Hematopoietic multipotent progenitor cell treated with erythropoietin and hydrocortisone succinate and interleukin-3 and kit ligand, for 17 days (in vitro differentiated cells): ENCODE measurements around the gene C10orf90.

Source experiments
- DNase-seq: peaks from one replicate; pipeline ENCODE4 v3.0.0-alpha.2; 2015; ENCODE audit warnings: low spot score

Gene C10orf90

DNA sequence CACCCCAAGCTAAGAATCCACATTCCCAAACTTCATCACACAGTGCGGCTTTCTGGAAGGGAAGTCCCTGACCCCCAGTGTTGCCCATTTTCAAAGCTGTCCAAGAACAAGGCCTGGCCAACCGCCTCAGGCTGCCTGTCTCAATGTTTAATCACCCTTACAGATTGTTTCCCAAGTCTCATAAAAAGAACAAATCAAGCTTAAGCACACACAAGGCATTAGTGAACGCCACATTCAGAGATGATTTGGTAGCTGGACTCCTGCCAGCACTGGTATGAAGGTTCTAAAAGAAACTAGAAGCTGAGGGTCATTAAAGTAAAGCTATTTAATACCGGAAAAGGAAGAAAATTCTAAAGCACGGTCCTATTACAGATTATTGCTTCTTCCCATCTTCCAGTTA is 35.6 kb downstream of the C10orf90 start:
- DNase-seq = no peak

DNA sequence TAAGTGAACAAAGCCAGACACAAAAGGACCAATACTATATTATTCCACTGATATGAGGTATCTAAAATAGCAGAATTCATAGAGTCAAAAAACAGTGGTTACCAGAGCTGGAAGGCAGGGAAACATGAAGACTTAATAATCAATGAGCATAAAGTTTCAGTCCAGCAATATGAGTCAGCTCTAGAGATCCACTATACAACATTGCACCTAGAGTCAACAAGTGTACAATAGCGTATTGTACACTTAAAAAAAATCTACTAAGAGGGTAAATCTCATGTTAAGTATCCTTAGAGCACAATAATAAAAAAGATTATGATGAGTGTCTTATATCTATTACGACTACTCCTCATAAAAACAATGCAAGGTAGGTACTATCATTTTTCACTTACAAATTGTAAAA is 36.1 kb downstream of the C10orf90 start:
- DNase-seq = no peak

DNA sequence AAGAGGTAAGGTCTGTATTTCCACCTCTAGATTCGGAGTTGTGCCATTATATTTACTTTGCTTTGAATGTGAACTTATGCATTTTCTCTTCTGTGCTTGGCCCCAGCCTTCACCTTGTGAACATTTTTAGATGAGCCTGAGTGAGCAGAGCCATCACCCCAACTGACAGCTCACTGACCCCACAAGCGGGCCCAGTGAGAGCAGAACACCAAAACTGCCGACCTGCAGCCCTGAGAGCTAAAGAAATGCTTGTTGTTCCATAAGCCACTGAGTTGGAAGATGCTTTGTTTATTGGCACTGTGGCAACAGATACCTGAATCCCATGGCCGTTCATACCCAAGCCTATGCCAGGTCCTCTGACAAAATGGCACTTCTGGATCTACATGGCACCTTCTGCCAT is 37.8 kb downstream of the C10orf90 start:
- no peak for DNase-seq

DNA sequence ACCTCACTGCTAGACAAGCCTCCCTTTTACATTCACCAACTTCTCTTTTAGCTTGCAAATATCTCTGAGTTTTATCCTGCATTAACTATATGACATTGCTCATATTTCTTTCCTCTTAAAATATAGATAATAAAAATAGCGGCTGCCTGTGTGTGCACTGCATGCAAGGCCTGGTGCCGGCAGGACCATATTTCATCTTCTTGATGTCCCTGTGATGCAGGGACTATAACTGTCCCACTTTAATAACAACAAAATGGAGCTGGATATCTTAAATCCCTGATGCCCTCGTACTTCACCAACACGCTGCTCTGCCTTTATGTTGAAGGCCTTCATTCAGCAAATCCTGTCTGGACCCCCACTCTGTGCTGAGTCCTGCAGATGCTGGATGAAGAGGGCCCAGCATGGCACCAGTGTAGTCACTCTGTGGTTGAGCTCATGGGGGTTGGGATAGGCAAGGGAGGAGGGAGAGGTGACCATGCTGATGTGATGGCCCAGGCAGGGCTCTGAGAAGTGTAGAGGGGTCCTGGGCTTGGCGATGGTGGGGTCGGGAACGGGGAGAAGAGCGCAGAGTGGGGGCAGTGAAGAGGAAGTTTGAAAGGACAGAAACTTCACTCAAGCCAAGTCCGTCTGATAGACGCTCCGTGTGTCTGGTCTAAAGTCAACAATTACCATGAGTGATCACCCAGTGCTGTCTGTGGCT is 40.4 kb downstream of the C10orf90 start:
- no peak for DNase-seq

DNA sequence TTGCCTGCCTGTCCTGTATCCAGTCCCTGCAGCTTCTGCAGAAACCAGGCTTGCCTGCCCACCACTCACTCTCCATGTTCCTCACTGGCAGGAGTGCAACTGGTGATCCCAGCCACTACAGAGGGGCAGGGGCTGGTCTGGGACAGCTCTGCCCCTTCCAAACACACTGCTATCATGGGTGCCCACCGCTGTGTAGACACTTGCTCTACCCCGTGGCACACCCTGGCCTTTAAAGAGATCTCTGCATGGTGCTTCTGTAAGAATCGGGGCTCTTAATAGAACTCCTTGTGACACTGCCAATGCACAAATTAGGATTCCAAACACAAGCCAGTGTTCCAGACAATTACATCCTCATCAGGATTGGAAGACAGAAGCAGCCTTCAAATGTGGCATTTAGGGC is 41.7 kb downstream of the C10orf90 start:
- no peak for DNase-seq

DNA sequence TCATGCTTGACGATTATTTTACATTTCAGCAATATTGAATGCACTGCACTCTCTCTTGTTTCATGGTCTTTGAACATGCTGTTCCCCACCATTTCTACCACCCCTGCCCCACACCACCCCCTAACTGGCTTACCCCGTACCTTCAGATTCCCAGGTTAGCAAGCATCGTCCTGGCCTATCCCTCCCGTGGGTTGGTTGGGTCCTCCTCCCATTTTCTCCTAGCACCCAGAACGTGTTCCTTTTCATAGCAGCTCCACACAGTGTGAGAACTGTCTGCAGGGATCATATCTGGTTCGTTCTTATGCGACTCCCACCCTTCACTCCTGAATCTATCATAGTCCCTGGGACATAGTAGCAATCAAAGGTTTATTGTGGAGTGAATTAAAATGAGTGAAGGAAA is 48.6 kb downstream of the C10orf90 start:
- DNase-seq = no peak

DNA sequence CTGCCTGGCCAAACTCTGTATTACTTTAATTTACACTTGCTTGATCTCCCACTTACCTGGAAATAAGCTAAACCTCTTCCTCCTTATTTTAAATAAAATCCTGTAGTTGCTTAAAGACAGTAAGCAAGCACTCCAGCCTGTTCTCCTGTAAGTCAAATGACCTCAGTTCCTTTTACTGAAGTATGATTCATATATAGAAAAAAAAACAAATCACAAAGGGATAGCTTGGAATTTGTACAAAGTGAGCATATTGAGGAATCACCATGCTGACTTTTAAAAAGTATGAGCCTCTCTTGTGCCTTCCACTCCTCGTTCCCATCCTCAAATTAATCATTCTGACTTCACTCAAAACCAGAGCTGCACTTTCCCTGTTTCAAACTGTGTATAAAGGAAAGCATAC is 52.0 kb downstream of the C10orf90 start:
- no peak for DNase-seq

DNA sequence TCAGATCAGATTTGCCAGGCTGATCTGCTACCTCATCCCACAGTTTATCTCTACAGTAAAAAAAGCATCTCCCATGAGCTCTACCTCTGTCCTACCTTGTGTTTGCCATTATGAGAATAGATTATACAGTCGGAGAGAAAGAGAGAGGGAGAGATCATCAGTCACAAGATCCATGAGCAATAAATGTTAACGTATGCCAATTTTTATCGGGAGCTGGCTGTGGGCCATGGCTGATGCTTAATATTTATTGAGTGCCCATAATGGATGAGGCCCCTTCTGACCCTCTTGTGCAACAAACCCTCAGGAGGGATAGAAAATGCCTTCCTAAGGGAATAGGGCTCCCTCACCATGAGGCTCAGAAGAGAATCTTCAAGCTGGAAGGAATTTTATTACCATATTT is 52.8 kb downstream of the C10orf90 start:
- DNase-seq = no peak

DNA sequence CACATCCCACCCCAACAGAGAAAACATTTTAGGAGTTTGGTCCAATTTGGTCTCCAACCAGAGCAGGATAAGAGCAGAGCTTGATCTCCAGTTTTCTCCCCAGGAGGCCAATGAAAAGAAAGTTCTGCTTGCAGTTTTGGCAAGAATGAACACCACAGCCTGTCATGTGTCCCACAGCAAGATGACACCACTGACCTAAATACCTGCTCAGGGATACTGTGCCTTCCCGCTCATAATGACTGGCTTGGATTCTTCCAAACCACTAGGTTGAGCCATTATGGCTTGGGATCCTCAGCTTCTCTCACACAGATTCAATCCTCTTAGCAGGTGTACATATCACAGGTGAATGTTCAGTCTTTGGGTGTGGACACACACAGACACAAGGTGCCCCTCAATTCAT is 53.3 kb downstream of the C10orf90 start:
- DNase-seq = no peak

DNA sequence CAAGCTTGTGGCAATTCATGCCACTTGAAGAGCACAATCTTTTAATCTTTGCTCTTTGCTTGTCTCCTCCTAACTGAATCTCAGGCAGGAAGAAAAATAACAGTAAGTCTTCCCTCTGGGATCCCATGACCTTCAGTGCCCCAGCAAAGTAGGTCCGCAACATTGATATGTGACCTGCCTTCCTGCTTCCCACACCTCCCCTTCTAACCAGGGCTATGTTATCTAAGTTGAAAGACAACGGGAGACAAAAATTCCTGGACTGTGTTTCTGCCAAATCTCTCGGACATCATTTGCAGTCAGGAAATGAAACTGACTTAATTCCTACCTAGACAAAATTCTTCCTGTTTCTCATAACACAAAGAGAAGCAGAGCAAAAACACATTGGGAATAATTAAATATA is 53.8 kb downstream of the C10orf90 start:
- no peak for DNase-seq

DNA sequence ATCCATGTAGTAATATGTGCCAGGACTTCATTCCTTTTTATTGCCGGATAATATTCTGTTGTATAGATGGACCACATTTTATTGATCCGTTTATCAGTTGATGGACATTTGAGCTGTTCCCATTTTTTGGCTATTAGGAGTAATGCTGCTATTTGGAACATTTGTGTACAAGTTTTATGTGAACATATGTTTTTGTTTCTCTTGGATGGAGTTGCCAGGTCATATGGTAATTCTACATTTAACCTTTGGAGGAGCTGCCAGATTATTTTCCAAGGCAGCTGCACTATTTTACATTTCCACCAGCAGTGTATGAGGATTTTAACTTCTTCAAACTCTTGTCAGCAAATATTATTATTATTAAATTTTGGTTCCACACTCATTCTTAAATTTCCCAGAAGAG is 59.2 kb downstream of the C10orf90 start:
- no peak for DNase-seq

DNA sequence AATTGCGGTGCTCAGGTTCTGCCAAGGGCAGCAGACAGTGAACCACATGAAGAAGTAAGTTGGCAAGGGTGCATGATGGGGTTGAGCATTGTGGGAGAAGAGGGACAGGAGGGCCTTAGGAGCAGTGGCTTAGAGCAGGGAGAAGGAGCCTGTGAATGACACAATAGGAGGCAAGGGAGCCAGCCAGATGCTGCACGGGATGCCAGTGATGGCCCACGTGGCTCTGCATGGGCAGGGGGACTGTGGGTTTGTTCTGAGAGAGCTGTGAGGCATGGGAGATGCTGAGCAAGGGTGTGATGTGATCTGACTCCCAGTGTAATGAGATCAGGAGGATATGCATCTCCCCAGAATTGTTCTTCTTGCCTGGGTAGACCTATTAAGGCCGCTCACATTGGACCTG is 60.9 kb downstream of the C10orf90 start:
- no peak for DNase-seq

DNA sequence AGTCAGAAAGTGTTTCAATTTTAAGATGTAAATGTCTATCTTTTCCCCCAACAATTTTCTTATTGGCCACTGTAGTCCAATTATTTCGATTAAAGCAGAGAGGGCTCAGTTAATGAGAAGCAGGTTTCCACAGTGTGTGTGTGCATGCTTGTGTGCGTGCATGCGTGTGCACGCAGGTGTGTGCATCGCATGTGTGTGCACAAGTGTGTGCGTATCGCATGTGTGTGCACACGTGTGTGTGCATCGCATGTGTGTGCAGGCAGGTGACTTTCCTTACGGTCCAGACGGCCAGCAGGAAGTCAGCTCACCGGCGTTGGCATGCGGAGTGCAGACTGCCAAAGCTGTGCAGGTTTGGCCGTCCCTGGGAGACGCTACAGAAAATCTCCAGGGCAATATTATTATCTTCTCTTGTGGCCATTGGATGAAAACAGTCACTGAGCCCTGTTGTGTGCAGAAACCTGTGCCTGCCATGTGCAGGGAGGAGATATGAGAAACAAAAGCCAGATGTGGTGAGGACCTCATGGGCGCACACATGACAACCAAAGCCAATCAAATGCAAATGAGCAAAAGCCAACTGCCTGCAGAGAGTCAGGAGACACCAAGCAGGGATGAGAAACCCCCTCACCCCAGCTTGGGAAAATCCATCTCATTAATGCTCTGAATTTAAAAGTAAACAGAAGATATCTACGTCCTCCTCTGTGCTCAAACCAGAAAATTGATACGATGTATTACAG is 70.4 kb downstream of the C10orf90 start:
- DNase-seq = no peak

DNA sequence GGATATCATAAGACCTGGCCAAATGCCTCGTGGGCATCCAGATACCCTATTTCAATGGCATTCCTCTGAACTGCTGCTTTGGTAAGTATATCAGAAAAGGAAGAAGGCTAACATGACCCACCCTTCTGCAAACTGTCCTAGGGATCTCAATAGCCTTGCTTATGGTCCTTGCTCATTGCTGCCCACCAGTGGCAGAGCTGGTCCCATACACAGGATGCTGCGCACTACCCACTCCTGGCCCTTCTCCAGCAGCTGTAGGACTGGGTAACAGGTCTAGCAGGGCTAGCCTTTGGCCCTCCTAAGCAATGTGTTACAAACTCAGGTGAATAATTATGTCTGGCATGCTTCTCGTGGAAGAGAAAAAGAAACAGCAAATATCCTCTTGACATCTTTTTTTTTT is 72.5 kb downstream of the C10orf90 start:
- DNase-seq = no peak

DNA sequence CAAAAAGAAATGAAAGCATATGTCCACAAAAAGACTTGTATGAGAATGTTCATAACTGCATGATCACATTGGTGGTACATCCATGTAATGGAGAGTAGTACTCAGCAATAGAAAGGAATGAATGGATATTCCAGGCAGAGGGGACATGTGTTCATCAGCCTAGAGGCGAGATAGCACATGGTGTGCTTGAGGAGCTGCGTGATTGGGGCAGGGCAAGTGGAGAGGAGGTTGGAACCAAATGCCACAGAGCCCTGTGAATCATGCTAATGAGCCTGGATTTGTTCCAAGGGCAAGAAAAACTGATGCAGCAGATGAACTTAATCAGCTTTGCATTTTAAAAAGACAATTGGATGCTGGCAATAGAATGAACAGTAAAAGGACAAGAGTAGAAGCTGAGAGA is 73.3 kb downstream of the C10orf90 start:
- DNase-seq = no peak

DNA sequence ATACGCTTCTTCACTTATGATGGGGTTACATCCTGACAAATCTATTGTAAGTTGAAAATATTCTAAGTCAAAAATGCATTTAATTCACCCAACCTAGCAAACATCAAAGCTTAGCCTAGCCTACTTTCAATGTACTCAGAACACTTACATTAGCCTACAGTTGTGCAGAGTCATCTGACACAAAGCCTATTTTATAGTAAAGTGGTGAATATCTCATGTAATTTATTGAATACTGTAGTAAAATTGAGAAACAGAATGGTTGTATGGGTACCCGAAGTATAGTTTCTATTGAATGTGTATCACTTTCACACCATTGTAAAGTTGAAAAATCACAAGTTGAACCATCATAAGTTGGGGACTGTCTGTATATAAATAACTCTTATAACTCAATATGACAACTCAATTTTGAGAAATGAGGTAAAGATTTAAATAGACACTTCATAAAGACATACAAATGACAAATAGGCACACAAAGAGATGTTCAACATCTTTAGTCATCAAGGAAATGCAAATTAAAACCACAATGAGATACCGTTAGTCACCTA is 73.9 kb downstream of the C10orf90 start:
- no peak for DNase-seq

DNA sequence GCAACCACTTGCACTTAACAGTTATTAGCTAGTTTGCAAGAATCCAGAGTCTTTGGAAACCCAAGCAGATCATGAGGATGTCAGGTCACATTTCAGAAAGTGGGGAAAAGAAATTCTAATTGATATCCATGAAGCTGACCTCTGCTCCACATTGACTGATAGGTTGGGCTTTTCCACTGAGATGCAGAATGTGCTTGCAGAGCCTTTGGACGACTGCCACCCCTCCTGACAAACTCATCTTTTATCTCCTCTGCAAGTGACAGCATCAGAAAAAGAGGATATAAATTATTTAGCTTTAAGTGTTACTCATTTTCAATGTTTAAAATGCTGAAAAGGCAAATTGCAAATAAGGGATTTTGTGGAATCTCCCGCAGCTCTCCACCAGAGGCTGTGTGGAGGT is 75.3 kb downstream of the C10orf90 start:
- no peak for DNase-seq

DNA sequence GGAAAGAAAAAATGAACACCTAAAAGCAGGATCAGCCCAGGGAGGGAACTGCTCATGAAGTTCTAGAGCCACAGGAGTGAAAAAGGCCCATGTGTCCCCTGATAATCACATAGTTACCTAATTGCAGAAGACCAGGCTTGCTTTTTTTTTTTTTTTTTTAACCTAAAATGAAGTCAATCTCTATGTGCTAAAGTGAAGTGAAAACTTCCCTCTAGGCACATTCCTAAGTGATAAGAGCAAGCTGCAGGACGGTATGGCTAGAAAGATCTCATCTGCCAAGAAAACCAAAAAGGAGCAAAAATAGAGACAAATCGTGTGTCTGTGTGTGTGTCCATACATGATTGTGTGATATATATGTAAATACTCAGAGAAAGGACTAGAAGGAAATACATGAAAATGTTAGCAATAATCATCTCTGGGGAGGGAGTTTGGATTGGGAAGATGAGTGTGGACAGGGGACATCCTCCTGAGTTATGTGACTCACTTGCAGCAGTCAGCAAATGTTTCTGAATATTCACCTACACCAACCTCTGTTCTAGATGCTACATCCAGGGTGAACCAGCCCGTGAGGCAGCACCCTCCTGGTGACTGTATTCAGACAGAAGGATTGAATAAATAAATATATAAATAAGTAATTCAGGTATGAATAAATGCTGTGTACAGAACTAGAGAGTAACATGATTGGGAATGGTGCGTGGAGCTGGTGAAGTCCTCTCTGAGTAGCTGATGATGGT is 76.4 kb downstream of the C10orf90 start:
- no peak for DNase-seq

DNA sequence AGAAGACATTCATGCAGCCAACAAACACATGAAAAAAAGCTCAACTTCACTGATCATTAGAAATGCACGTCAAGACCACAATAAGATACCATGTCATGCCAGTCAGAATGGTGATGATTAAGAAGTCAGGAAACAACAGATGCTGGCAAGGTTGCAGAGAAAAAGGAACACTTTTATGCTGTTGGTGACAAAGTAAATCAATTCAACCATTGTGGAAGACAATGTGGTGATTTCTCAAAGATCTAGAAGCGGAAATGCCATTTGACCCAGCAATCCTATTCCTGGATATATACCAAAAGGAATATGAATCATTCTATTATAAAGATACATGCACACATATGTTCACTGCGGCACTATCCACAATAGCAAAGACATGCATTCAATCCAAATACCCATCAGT is 77.6 kb downstream of the C10orf90 start:
- no peak for DNase-seq

DNA sequence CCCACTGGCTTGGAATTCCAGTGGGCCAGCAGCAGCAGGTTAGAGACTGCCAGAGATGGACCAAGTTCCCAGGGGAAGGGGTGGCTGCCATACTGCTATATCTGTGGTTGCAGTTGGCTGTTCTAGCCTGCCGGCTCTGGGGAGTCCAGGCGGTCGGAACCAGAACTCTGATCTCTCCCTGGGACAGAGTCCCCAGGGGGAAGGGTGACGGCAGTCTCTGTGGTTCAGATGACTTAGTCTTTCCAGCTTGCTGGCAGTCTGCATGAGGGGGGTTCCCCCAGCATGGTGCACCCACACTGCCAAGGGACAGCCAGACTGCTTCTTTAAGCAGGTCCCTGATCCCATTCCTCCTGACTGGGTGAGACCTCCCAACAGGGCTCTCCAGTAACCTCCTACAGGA is 82.5 kb downstream of the C10orf90 start:
- no peak for DNase-seq

DNA sequence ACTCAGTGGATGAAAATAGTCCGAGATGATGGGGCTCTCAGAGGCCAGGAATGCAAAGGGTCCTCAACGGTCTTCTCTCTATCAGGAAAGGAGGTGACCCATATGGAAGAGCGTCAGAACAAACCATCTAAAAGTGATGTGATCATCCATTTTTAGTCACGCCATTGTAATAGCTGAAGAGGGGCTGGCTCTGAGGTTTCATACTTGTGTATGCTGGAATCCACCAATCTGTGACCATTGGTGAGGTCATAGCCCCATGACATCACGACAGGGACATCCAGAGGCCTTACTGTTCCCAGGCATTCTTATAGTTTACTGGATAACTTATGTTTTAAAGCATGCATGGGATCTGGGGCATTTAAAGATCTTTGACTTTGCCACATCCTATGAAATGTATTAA is 83.6 kb downstream of the C10orf90 start:
- no peak for DNase-seq

DNA sequence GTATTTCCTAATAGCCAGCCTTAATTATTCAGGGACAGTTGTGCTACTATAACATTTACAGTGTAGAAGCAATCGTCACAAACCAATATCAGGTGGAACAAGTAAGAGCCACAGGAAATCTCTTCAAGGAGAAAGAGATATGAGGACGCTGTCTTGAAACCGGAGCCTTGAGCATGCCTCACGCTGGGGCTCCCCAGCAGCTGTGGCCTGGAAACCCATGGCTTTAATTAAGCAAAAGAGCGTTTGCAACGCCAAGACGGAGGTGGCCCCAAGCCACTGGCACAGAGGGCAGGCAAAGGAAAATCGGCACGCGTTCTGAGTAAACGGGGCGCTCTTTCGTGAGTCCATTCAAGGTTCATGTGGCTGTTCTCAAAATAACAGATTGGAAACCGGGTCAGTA is 84.4 kb downstream of the C10orf90 start:
- no peak for DNase-seq
